Activated naive CD8-positive, alpha-beta T cell treated with anti-CD3 and anti-CD28 coated beads, Interleukin-2, amount 50 U/mL, for 16 hours (primary cell): ENCODE results near the gene KCNMB2.
"Not testable (repeated sequence)": the region's sequence is repeated elsewhere in the genome, so short reads cannot be mapped to it uniquely, and the experiment has no call there.

Experiments
- DNase-seq: peaks from one replicate; pipeline ENCODE4 v3.0.0-alpha.2; 2020; ENCODE audit warnings: low read depth, low spot score

Gene KCNMB2

GRCh38 chr3:178699810-178700209, 163.6 kb downstream of the KCNMB2 start:
- no peak for DNase-seq

DNA sequence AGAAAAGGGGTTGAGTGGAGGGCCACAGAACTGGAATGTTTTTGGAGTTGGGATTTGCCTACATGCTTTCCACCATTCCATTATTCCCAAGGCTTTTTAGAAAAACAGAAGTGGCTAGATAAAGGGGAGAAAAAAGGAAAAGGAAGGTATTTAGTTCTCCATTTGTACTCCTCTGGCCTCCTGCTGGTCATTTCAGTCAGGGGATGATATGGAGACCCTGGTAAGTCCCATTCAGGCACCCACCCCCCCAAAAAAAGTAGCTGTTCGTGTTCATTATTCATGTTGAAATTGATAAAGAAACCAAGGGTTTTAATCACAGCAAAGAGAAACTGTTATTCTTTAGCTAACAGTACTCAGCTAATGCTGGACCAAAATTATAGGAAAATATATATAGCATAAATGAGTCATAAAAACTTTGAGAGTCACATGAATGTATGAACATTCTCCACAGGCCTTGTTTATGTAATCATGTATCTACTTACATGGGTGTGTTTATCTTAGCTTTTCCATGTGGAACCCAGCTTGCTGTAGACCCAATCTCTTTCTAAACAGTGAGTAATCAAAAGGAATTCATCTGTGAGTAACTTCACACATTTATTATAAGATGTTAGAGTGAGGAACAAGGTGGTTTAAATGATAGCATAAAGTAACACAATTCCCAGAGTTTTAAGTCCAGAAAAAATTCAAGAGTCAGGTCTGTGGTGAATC, 167.2 kb downstream of the KCNMB2 start:
- DNase-seq = no peak

GRCh38 chr3:178705925-178706324, 169.7 kb downstream of the KCNMB2 start:
- no peak for DNase-seq

DNA sequence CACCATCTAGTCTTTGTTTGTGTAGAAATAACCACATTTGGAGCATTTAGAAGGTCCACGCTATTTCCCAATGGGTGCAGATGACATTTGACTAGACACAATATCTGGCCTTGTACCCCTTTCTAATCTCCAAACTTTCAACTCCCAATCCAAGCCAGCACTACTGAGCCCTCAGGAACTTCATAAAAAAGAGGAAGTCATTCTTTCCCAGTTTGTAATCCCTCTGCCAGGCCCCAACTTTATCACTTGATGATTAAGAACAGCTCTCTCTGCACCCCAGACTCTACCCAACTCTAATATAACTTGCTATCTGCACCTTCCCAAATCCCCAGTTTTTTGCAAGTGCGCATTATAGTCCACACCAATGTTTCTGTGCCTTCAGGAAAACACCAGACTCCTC, 170.2 kb downstream of the KCNMB2 start:
- no peak for DNase-seq

- DNase-seq = no peak
Observed at GRCh38 chr3:178707311-178708031, 171.2 kb downstream of the KCNMB2 start.

DNA sequence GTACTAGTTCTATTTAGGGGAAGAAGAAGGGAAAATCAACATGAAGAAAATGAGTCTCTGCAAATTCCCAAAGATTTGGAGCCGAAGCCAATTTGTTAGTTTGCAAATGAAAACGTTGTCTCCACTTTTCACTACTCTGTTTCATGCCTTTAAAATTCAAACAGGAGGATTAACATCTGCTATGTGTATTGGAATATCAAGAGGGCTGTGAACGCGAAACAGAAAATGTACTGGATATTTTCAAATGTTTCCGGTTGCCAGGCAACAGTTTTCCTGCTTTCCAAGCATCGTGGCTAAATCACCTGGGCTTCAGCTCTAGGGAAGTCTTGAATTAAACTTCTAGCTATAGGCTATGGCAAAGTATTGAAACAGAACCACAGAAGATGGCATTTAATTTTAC, 172.8 kb downstream of the KCNMB2 start:
- no peak for DNase-seq

DNA sequence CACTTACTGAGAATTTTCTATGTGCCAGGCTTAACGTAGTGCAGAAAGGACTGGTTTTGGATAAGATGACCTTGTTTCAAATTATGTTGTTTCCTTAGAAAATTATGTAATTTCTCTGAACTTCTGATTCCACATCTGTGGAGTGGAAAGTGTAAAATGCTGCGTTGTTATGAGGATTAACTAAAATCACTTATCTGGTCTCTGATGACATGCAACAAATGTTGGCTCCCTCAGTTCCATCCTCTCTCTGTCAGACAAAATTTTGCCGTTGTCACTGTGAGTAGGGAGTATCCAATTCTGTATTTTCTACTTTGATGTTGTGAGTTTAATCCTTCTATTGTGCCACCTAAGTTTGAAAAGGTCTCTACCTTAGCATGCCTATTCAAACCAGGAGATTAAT, 175.5 kb downstream of the KCNMB2 start:
- DNase-seq = no peak

DNA sequence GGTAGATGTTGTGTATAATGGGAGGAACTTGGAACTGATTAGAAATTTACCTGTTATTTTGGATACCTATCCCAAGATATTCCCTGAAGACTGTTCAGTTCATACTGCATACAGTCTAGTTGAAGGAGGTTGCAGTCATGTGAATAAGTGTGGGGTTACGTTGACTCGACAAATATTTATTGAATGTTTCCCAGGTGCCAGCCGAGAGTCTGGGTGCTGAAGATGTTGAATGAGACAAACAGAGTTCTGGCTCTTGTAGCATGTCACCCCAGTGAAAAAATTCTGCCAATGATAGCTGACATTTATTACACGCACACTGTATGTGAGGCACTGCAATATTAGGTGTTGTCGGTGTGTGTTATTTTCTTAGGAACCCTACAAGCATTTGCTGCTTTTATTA, 176.0 kb downstream of the KCNMB2 start:
- no peak for DNase-seq

DNA sequence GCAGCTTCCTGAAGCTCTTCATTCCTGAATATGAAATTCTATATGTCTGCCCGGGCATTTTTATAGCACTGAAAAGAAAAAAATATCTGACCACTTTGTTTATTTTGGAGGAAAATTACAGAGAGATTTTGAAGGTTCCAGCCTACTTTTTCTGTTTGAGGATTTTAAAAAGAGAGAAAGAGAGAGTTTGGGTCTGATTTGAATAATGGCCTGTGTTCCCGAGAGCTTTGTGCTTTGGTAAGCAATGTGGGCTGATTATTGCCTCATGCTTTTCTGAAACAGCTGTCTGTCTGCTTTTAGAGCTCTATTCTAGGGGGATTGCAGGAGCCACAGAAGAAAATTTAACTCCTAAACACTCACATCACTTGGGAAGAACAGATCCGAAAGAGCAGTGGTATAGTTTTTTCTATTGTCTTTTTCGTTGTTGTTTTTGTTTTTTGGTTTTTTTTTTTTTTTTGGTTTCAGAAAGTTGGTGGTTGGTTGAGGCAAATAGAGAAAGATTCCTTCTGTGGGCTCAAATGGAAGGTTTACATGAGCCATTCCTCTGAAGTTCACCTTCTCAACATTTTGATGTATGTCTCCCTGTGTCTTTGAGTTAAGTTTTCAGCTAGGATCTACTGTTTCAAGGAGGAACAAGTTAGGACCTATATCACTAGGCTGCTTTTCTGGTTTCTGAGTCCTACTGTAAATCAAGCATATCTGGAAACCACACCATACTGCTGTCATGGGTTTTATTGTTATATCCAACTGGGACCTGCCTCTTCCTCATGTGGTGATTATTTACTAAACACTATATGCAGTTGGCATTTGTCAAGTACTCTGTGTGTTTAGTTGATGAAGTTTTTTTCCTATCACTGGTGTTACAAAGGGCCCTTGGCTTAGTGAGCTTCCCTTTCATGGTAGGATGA, 178.9 kb downstream of the KCNMB2 start:
- DNase-seq = no peak

- no peak for DNase-seq
Observed at GRCh38 chr3:178718995-178719635, 182.9 kb downstream of the KCNMB2 start.

DNA sequence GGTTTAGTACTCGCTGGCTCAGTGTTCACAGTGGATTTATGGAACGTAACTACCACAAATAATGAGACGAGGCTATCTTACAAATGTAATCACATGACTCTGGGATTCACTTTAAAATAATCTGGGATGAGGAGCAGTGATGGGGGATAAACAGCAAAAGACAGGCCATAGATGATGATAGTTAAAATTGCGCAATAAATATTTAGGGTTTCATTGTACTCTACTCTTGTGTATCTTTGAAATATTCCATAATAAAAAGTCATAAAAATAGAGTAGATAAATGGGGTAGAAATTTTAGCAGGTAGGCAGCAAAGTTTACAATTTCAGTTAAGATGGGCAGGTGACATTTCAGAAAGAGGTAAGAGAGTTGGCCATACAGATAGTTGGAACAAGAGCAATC, 196.6 kb downstream of the KCNMB2 start:
- no peak for DNase-seq

DNA sequence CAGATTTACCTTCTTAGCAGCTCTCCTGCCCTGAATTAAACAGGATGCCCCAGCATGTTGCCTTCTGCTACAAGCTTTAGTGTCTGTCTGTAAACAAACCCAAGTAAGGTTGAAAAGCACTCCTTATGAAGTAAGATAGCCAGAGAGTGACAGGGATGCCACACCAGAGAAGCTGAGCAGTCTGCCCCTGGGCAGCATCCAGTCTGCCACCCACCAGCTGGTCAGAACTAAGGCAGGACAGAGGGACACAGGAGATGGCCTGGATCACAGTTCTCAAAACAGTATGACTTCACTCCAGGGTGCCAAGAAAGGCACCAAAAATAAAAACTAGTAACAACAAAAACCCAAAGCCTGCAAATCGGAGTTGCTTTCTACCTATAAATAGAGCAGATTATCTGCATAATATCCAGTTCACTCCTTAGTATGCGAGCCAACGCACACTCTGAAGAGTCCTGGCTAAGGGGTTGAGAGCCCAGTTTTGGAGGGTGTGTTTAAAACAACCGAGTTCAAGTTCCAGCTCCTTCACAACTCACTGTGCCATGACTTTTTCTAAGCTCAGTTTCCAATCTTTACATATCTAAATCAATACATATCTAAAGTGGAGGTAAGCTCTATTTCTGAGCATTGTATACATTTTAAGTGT, 198.9 kb downstream of the KCNMB2 start:
- no peak for DNase-seq

GRCh38 chr3:178736300-178736699, 200.1 kb downstream of the KCNMB2 start:
- DNase-seq = no peak

DNA sequence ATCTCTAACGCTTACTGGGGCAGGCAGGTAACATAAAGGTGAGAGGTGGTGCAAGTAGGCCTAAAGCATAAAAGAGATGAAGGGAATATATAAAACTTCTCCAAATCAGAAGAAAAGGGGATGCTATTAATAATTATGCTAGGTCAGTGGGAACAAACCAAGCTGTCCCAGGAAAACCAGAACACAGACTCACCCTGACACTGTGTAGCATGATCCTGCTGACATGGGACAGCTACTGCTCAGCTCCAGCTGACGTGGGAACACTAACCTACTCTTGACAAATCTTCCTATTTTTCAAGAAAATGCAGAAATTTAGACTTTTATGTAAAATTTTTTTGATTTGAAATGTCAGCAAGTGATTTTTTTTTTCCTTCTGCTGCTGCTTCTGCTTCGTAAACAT, 203.5 kb downstream of the KCNMB2 start:
- DNase-seq = no peak

DNA sequence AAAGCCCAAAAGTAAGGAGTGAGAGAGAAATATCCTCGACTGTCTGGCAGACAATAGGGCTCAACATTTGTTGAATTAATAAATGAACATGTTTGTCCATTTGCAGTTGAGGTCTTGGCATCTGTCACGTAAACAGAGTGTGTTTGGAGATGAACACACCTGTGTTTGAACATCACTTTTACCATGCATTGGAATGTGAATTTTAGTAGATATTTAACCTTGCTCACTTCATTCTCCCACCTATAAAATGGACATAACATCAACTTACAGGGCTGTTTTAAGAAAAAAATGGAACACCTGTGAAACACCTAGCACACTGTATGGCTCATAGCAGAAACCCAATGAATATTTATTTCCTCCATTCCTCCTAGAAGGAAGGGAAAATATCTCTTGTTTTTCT, 204.8 kb downstream of the KCNMB2 start:
- no peak for DNase-seq

GRCh38 chr3:178743297-178743696, 207.1 kb downstream of the KCNMB2 start:
- DNase-seq = no peak

GRCh38 chr3:178745861-178746655, 209.8 kb downstream of the KCNMB2 start:
- DNase-seq = not testable (repeated sequence)

- DNase-seq = no peak
Observed at GRCh38 chr3:178748874-178749273, 212.6 kb downstream of the KCNMB2 start.

DNA sequence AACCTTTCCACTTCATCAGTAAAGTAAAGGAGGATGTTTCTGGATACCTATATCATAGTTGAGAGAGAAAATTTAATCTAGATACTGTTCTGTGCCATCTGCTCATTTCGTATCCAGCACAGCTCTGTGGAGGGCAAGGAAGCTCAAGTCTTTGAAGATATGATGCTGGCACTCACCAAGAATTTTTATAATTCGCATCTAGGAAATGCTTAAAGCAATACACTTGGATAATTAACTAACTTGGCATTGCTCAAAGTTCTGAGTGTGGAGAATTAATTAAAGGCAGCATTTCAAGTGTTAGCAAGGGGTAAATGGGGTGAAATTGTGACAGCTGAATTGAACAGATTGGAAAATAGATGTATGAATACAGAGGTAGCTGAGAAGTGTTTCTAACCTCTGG, 213.2 kb downstream of the KCNMB2 start:
- no peak for DNase-seq

- DNase-seq = no peak
Observed at GRCh38 chr3:178750639-178751300, 214.5 kb downstream of the KCNMB2 start.
